ENCODE results near the gene ZC3HAV1.

Gene ZC3HAV1

DNA sequence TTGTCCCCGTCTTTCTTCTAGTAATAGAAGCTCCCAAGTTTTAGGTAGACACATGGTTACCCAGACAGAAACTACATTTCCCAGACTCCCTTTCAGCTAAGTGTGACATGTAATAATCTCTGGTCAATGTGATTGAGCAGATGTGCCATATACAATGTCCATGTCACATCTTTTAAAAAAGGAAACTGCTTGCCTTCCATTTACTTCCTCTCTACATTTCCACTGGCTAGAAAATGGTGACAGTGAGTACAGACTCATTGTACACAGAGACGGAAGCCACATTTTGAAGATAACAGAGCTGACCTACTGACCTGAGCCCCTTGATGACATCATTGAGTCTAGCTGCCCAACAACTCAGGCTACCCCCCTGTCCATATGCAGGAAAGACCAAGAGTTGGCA lies 21.3 kb downstream of the ZC3HAV1 start:
- no peak for DNase-seq (ENCODE audit: low read depth)
- no peak for TF ChIP-seq CTCF (IDR thresholded peaks at IDR 0.05; ENCODE audit: control insufficient read depth, extremely low read depth, insufficient read depth)
- H3K4me3 ChIP-seq (ENCODE audit: low read depth, low read length): no peak overlapping the region

- DNase-seq (ENCODE audit: low read depth): no peak
- H3K4me3 ChIP-seq (ENCODE audit: low read depth, low read length): no peak overlapping the region
- no peak for TF ChIP-seq CTCF (IDR thresholded peaks at IDR 0.05; ENCODE audit: control insufficient read depth, extremely low read depth, insufficient read depth)
Measured at GRCh38 chr7:139087212-139087611, 22.3 kb downstream of the ZC3HAV1 start.

DNA sequence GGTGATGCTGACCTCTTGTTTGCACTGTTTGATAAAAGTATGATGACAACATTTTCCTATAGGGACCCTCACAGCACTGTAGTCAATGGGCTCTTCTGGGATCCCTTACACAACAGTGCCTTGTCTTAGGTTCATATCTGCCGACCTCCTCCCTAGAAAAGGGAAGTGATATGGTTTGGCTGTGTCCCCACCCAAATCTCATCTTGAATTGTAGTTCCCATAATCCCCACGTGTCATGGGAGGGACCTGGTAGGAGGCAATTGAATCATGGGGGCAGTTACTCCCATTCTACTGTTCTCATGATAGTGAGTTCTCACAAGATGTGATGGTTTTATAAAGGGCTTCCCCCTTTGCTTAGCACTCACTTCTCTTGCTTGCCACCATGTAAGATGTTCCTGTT lies 23.1 kb downstream of the ZC3HAV1 start:
- no peak overlapping the region for H3K4me3 ChIP-seq (ENCODE audit: low read depth, low read length)
- no peak for TF ChIP-seq CTCF (IDR thresholded peaks at IDR 0.05; ENCODE audit: control insufficient read depth, extremely low read depth, insufficient read depth)
- no peak for DNase-seq (ENCODE audit: low read depth)

DNA sequence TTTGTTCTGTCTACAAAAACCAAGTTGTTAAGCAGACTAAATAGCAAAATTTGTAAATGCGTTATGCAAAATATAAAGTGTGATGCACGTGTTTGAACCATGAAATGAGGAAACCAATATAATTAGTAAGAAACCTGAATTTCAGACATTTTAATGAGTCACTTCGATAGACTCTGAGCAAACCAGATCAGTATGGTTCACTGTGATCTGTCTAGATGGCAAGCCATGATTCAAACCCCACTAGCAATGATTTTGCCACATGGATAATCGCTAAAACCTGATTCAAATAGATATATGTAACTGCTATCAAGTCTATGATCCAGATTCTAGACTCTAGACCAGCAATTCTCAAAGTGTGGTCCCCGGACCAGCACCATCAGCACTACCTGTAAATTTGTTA lies 24.8 kb downstream of the ZC3HAV1 start:
- H3K4me3 ChIP-seq (ENCODE audit: low read depth, low read length): no peak overlapping the region
- TF ChIP-seq CTCF (IDR thresholded peaks at IDR 0.05; ENCODE audit: control insufficient read depth, extremely low read depth, insufficient read depth): no peak
- DNase-seq (ENCODE audit: low read depth): no peak

DNA sequence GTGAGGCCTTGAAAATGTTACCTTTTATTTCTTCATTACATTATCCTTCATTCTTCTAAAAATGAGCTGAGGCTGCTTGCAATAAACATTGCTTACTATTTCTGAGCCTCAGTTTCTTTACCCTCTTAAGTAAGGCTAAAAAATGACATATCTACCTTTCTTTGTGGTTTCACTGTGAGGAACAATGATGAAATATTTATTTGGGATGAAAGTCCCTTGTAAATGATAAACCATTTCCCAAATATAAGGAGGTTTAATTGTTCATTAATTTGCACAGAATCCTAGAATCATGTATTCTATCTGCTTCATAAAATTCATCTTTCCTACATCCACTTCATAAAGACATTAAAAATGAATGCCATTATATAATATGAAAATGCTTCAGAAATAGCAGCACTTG lies 27.9 kb downstream of the ZC3HAV1 start:
- no peak for TF ChIP-seq CTCF (IDR thresholded peaks at IDR 0.05; ENCODE audit: control insufficient read depth, extremely low read depth, insufficient read depth)
- no peak for DNase-seq (ENCODE audit: low read depth)
- H3K4me3 ChIP-seq (ENCODE audit: low read depth, low read length): no peak overlapping the region

DNA sequence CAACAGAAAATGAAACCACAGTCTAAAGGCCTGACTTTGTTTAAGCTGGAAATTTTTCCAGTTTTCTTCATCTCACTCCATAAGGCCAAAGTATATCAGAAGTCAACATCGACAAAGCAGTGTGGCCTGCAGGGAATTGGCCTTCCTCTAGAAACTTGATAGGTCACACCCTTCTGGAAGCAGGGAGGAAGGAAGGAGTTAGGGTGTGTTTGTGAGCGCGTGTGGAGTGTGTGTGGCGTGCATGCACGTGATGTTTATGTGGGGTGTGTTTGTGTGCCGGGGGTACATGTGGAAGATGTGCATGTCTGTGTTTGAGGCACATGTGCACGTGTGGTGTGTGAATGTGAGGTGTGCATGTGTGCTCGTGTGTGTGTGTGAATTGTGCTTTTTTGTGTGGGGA lies 28.6 kb downstream of the ZC3HAV1 start:
- no peak for TF ChIP-seq CTCF (IDR thresholded peaks at IDR 0.05; ENCODE audit: control insufficient read depth, extremely low read depth, insufficient read depth)
- H3K4me3 ChIP-seq (ENCODE audit: low read depth, low read length): no peak overlapping the region
- no peak for DNase-seq (ENCODE audit: low read depth)

GRCh38 chr7:139079861-139080260 lies 29.7 kb downstream of the ZC3HAV1 start:
- TF ChIP-seq CTCF (IDR thresholded peaks at IDR 0.05; ENCODE audit: control insufficient read depth, extremely low read depth, insufficient read depth): no peak
- H3K4me3 ChIP-seq (ENCODE audit: low read depth, low read length): no peak overlapping the region
- DNase-seq (ENCODE audit: low read depth): no peak
